ENCODE results near the gene C2CD4C. TPM values are rescaled to one million over a fixed set of nuclear protein-coding genes. Genes with fewer than 3 reads are reported as not detected.
"Not testable (repeated sequence)": the region's sequence is repeated elsewhere in the genome, so short reads cannot be mapped to it uniquely, and the experiment has no call there.

The C2CD4C gene
- total RNA-seq, 2 donors from 2014 or later, result not detected

GRCh38 chr19:384799-385169 lies 24.2 kb downstream of the C2CD4C start:
- H3K9me3 ChIP-seq (ENCODE audit: control insufficient read depth, low read length, poor library complexity, severe bottlenecking), result no peaks in the 10 kb centered on the region
- H3K4me1 Mint-ChIP-seq, result peaks cover 14% of the 10 kb centered on the region
- H3K27me3 Mint-ChIP-seq, result peaks cover 54% of the 10 kb centered on the region
- H3K27ac Mint-ChIP-seq, result no peak overlapping the region
- ATAC-seq, result no peak
- no peak for DNase-seq
- peaks cover 7% of the 10 kb centered on the region for H3K36me3 Mint-ChIP-seq (ENCODE audit: low read depth)
- H3K4me3 Mint-ChIP-seq, result no peak overlapping the region

- Mint-ChIP-seq H3K27me3 (peaks cover 54% of the 10 kb centered on the region), H3K27ac (peak overlapping the region; percentile 24), H3K4me1 (peaks cover 14% of the 10 kb centered on the region), H3K36me3 (ENCODE audit: low read depth) (peaks cover 7% of the 10 kb centered on the region), H3K4me3 (no peak overlapping the region)
- DNase-seq (no peak), ATAC-seq (no peak)
- no peaks in the 10 kb centered on the region for H3K9me3 ChIP-seq (ENCODE audit: control insufficient read depth, low read length, poor library complexity, severe bottlenecking)
These were observed 24.8 kb downstream of the C2CD4C start for GRCh38 chr19:383922-384798.

GRCh38 chr19:383040-383439 lies 25.9 kb downstream of the C2CD4C start:
- DNase-seq (no peak), ATAC-seq (no peak)
- Mint-ChIP-seq H3K36me3 (ENCODE audit: low read depth) (peaks cover 7% of the 10 kb centered on the region), H3K4me1 (peaks cover 14% of the 10 kb centered on the region), H3K27me3 (peaks cover 45% of the 10 kb centered on the region), H3K4me3 (no peak overlapping the region), H3K27ac (no peak overlapping the region)
- no peaks in the 10 kb centered on the region for H3K9me3 ChIP-seq (ENCODE audit: control insufficient read depth, low read length, poor library complexity, severe bottlenecking)

- H3K9me3 ChIP-seq (ENCODE audit: control insufficient read depth, low read length, poor library complexity, severe bottlenecking); DNase-seq; H3K36me3 Mint-ChIP-seq (ENCODE audit: low read depth); H3K27ac Mint-ChIP-seq: not testable (repeated sequence)
- Mint-ChIP-seq H3K4me3 (peak overlapping the region; percentile 1), H3K4me1 (peaks cover 16% of the 10 kb centered on the region), H3K27me3 (peaks cover 41% of the 10 kb centered on the region)
- peak; percentile 77 for ATAC-seq
These were observed 26.4 kb downstream of the C2CD4C start for GRCh38 chr19:382578-382977.

GRCh38 chr19:381901-382300 lies 27.0 kb downstream of the C2CD4C start:
- H3K9me3 ChIP-seq (ENCODE audit: control insufficient read depth, low read length, poor library complexity, severe bottlenecking); H3K4me3 Mint-ChIP-seq; DNase-seq; ATAC-seq; H3K27ac Mint-ChIP-seq; H3K36me3 Mint-ChIP-seq (ENCODE audit: low read depth): not testable (repeated sequence)
- Mint-ChIP-seq H3K27me3 (peaks cover 38% of the 10 kb centered on the region), H3K4me1 (peaks cover 16% of the 10 kb centered on the region)

- not testable (repeated sequence) for H3K27ac Mint-ChIP-seq; H3K36me3 Mint-ChIP-seq (ENCODE audit: low read depth); H3K9me3 ChIP-seq (ENCODE audit: control insufficient read depth, low read length, poor library complexity, severe bottlenecking); ATAC-seq; DNase-seq
- Mint-ChIP-seq H3K4me1 (peaks cover 16% of the 10 kb centered on the region), H3K27me3 (peaks cover 33% of the 10 kb centered on the region), H3K4me3 (peak overlapping the region; percentile 53)
These were observed 28.2 kb downstream of the C2CD4C start for GRCh38 chr19:380618-381219.

- ATAC-seq, result no peak
- H3K4me1 Mint-ChIP-seq, result peaks cover 16% of the 10 kb centered on the region
- H3K27ac Mint-ChIP-seq, result no peak overlapping the region
- peaks cover 9% of the 10 kb centered on the region for H3K36me3 Mint-ChIP-seq (ENCODE audit: low read depth)
- peaks cover 30% of the 10 kb centered on the region for H3K27me3 Mint-ChIP-seq
- H3K4me3 Mint-ChIP-seq, result no peak overlapping the region
- no peaks in the 10 kb centered on the region for H3K9me3 ChIP-seq (ENCODE audit: control insufficient read depth, low read length, poor library complexity, severe bottlenecking)
- DNase-seq, result no peak
These were observed 29.2 kb downstream of the C2CD4C start for GRCh38 chr19:379796-380195.

DNA sequence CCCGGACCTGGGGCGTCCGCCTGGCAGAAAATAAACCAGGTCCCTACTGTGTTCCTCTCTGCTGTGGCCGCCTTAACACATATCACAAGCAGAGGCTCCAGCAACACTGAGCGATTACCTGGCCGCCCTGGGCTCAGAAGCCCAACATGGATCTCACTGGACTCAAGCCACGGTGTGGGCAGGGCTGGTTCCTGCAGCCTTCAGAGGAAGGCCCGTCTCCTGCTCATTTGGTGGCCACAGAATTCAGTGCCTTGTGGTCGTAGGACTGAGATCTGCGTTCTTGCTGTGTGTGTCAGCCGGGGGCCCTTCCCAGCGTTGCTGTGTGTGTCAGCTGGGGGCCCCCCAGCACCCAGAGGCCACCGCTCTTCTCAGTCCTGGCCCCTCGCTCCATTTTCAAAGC lies 30.2 kb downstream of the C2CD4C start:
- ATAC-seq (no peak), DNase-seq (no peak)
- no peaks in the 10 kb centered on the region for H3K9me3 ChIP-seq (ENCODE audit: control insufficient read depth, low read length, poor library complexity, severe bottlenecking)
- no peak overlapping the region for H3K27ac Mint-ChIP-seq
- peaks cover 12% of the 10 kb centered on the region for H3K4me1 Mint-ChIP-seq
- peaks cover 9% of the 10 kb centered on the region for H3K36me3 Mint-ChIP-seq (ENCODE audit: low read depth)
- peaks cover 21% of the 10 kb centered on the region for H3K27me3 Mint-ChIP-seq
- H3K4me3 Mint-ChIP-seq, result no peak overlapping the region

GRCh38 chr19:377801-378581 lies 31.0 kb downstream of the C2CD4C start:
- peaks cover 6% of the 10 kb centered on the region for H3K36me3 Mint-ChIP-seq (ENCODE audit: low read depth)
- H3K27me3 Mint-ChIP-seq, result peaks cover 17% of the 10 kb centered on the region
- ATAC-seq (no peak), DNase-seq (no peak)
- H3K4me3 Mint-ChIP-seq, result no peak overlapping the region
- H3K4me1 Mint-ChIP-seq, result peaks cover 8% of the 10 kb centered on the region
- H3K9me3 ChIP-seq (ENCODE audit: control insufficient read depth, low read length, poor library complexity, severe bottlenecking), result no peaks in the 10 kb centered on the region
- H3K27ac Mint-ChIP-seq, result no peak overlapping the region

- no peaks in the 10 kb centered on the region for H3K9me3 ChIP-seq (ENCODE audit: control insufficient read depth, low read length, poor library complexity, severe bottlenecking)
- Mint-ChIP-seq H3K27ac (no peak overlapping the region), H3K27me3 (peaks cover 34% of the 10 kb centered on the region), H3K4me1 (peaks cover 2% of the 10 kb centered on the region), H3K36me3 (ENCODE audit: low read depth) (peaks cover 2% of the 10 kb centered on the region), H3K4me3 (no peak overlapping the region)
- DNase-seq, result no peak
- ATAC-seq, result no peak
These were observed 32.9 kb downstream of the C2CD4C start for GRCh38 chr19:376111-376470.

GRCh38 chr19:375395-376110 lies 33.4 kb downstream of the C2CD4C start:
- Mint-ChIP-seq H3K4me3 (no peak overlapping the region), H3K36me3 (ENCODE audit: low read depth) (peaks cover 2% of the 10 kb centered on the region), H3K4me1 (peaks cover 2% of the 10 kb centered on the region), H3K27me3 (peaks cover 36% of the 10 kb centered on the region), H3K27ac (no peak overlapping the region)
- ATAC-seq, result no peak
- no peak for DNase-seq
- no peaks in the 10 kb centered on the region for H3K9me3 ChIP-seq (ENCODE audit: control insufficient read depth, low read length, poor library complexity, severe bottlenecking)

DNA sequence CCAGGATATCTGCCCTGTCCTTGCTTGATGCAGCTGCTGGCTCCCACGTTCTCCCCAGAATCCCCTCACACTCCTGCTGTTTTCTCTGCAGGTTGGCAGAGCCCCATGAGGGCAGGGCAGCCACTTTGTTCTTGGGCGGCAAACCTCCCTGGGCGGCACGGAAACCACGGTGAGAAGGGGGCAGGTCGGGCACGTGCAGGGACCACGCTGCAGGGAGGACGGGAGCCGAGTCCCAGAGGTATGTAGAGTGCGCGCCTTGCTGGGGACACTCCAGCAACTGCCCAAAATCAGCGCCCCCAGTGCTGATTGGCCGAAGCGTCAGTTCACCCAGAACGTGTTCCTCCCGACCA lies 34.1 kb downstream of the C2CD4C start:
- H3K27me3 Mint-ChIP-seq, result peaks cover 33% of the 10 kb centered on the region
- ATAC-seq, result no peak
- H3K9me3 ChIP-seq (ENCODE audit: control insufficient read depth, low read length, poor library complexity, severe bottlenecking), result no peaks in the 10 kb centered on the region
- H3K27ac Mint-ChIP-seq, result no peak overlapping the region
- no peak overlapping the region for H3K4me3 Mint-ChIP-seq
- no peak for DNase-seq
- peaks cover 2% of the 10 kb centered on the region for H3K36me3 Mint-ChIP-seq (ENCODE audit: low read depth)
- H3K4me1 Mint-ChIP-seq, result peaks cover 2% of the 10 kb centered on the region
